ENCODE measurements around the gene HNRNPA1L2. TPM values are rescaled to one million over a fixed set of nuclear protein-coding genes. Genes with fewer than 3 reads are reported as not detected.
"Not testable (repeated sequence)": the region's sequence is repeated elsewhere in the genome, so short reads cannot be mapped to it uniquely, and the experiment has no call there.

HNRNPA1L2 gene
- total RNA-seq, 4 donors from 2014 or later = 1.7 to 5.1 (median 2.6) TPM

DNA sequence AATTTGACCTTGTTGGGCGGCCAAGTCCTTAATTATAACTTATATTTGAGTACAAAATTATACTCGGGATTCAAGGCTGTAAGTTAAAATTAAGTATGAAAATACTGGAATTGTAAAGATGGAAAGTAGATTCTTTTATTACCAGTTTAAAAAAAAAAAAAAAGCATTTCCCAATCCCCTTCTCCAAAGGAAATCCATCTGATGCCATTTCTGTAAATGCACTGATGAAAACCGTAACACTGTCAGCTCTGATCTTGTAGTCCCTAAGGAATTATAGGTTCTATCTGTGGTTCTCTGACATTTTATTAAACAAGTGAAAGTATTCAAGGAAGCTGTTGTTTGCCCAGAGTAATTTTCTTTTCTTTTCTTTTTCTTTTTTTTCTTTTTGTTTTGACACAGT lies 41.6 kb upstream of the HNRNPA1L2 start:
- Histone ChIP-seq H3K27me3 (no peaks in the 10 kb centered on the region), H3K4me3 (peak overlapping the region; percentile 81), H3K36me3 (no peaks in the 10 kb centered on the region), H3K4me1 (peaks cover 16% of the 10 kb centered on the region), H3K9me3 (no peaks in the 10 kb centered on the region), H3K27ac (peak overlapping the region; percentile 79)
- WGBS = 39% methylated on average over 3 of the region's 3 CpGs
- TF ChIP-seq POLR2AphosphoS5 (IDR thresholded peaks at IDR 0.05) (no peak), POLR2A (IDR thresholded peaks at IDR 0.05) (no peak), CTCF (IDR thresholded peaks at IDR 0.05) (no peak), EP300 (IDR thresholded peaks at IDR 0.05) (no peak)
- DNase-seq (ENCODE audit: low spot score in 2 of 2) = no peak

- not testable (repeated sequence) for H3K36me3 ChIP-seq; H3K4me3 ChIP-seq; DNase-seq (ENCODE audit: low spot score in 2 of 2); H3K27me3 ChIP-seq; H3K9me3 ChIP-seq; H3K27ac ChIP-seq
- peaks cover 16% of the 10 kb centered on the region for H3K4me1 ChIP-seq
- WGBS = 83% methylated on average over 4 of the region's 4 CpGs
Measured at GRCh38 chr13:52603316-52603715, 38.9 kb upstream of the HNRNPA1L2 start.

DNA sequence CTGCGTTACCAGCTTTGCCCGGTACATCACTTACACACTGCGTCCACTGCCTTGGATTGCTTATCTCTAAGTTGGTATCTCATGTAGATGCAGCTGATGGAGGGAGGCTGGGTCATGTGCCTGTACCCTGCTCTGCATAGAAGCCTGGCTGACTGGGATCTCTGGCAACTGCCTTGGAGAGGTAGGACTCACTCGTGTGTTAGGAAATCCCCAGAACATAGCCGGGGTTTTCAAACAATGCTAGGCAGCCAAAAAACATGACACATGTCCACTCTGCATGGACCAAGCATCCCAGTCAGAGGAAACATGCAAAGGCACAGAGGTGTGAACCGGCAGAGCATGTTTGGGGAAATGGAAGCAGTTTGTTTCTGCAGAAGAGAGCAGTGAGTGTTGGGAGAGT lies 36.1 kb upstream of the HNRNPA1L2 start:
- not testable (repeated sequence) for H3K27me3 ChIP-seq; H3K36me3 ChIP-seq; H3K4me1 ChIP-seq; H3K9me3 ChIP-seq; H3K4me3 ChIP-seq; DNase-seq (ENCODE audit: low spot score in 2 of 2); H3K27ac ChIP-seq
- 44% methylated on average over 3 of the region's 6 CpGs for WGBS

- H3K9me3 ChIP-seq; H3K27me3 ChIP-seq; H3K4me3 ChIP-seq; DNase-seq (ENCODE audit: low spot score in 2 of 2); H3K27ac ChIP-seq; H3K4me1 ChIP-seq; H3K36me3 ChIP-seq: not testable (repeated sequence)
- WGBS = 70% methylated on average over 1 of the region's 1 CpG
Measured at GRCh38 chr13:52606795-52607194, 35.4 kb upstream of the HNRNPA1L2 start.

DNA sequence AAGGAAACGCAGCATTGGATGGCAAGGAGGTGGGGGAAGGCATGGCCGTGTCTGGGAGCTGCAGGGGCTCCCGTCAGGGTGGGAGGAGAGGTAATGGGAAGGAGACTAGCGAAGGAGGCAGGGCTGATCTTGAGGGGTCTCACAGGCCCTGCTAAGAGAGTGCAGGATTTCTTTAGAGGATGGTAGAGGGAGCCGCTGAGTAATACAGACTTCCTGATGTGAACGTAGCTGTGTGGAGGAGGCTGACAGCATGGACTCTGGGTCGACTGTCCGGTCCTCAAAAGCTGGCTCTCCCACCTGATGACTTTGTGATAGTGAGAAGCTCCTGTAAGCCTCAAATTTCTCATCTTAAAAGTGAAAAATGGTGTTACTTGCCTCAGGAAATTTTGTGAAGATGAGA lies 34.0 kb upstream of the HNRNPA1L2 start:
- not testable (repeated sequence) for DNase-seq (ENCODE audit: low spot score in 2 of 2); H3K36me3 ChIP-seq; H3K27ac ChIP-seq; H3K4me3 ChIP-seq; H3K9me3 ChIP-seq; H3K27me3 ChIP-seq; H3K4me1 ChIP-seq
- WGBS = 57% methylated on average over 8 of the region's 8 CpGs

DNA sequence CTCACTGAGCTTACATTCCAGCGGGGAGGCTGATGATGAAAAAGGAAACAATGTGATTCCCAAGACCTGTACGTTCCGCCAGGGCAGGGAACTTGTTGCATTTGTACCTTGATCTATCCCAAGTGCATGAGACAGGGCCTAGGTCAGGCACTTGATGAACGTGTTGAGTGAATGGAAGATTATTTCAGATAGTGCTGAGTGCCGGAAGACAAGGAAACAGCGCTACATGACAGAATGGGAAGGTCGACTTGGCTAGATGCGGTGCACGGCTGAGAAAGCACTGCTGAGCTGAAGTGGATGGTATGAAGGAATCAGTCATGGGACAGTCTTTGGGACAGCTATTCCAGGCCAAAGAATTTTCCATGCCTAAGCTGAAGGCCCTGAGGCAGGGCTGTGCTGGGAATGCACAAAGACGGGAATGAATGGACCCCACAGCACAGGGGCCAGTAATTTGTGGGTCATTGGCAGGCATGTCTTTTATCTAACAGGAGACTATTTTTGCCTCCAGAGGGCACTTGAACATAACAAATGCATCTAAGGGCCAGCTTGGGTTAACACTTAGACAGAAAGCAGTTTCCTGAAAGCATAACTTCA lies 33.1 kb upstream of the HNRNPA1L2 start:
- 72% methylated on average over 10 of the region's 10 CpGs for WGBS
- TF ChIP-seq CTCF (IDR thresholded peaks at IDR 0.05) = peak in 1 of 2 donors; percentile 23

GRCh38 chr13:52610158-52610557 lies 32.1 kb upstream of the HNRNPA1L2 start:
- H3K27ac ChIP-seq; DNase-seq (ENCODE audit: low spot score in 2 of 2): not testable (repeated sequence)

More for the DNA sequence above, 33.1 kb upstream of the HNRNPA1L2 start:
- not testable (repeated sequence) for H3K27ac ChIP-seq; H3K4me3 ChIP-seq; H3K36me3 ChIP-seq; H3K4me1 ChIP-seq; DNase-seq (ENCODE audit: low spot score in 2 of 2); H3K9me3 ChIP-seq; H3K27me3 ChIP-seq

GRCh38 chr13:52615134-52615801 lies 27.0 kb upstream of the HNRNPA1L2 start:
- DNase-seq (ENCODE audit: low spot score in 2 of 2) = no peak
- Histone ChIP-seq H3K9me3 (no peaks in the 10 kb centered on the region), H3K4me1 (peaks cover 14% of the 10 kb centered on the region), H3K27me3 (no peaks in the 10 kb centered on the region), H3K27ac (no peak overlapping the region), H3K4me3 (no peak overlapping the region), H3K36me3 (no peaks in the 10 kb centered on the region)
- WGBS = 90% methylated on average over 4 of the region's 4 CpGs
- TF ChIP-seq POLR2AphosphoS5 (IDR thresholded peaks at IDR 0.05) (no peak), EP300 (IDR thresholded peaks at IDR 0.05) (no peak), POLR2A (IDR thresholded peaks at IDR 0.05) (no peak), CTCF (IDR thresholded peaks at IDR 0.05) (no peak)

More at GRCh38 chr13:52610158-52610557, 32.1 kb upstream of the HNRNPA1L2 start:
- not testable (repeated sequence) for H3K4me3 ChIP-seq, H3K36me3 ChIP-seq, H3K9me3 ChIP-seq, H3K27me3 ChIP-seq, H3K4me1 ChIP-seq
- WGBS = 92% methylated on average over 5 of the region's 5 CpGs
